GM12873 (cell line): ENCODE measurements around the gene LTBP1.

ENCODE experiments used
- CTCF ChIP-seq: IDR thresholded peaks from 2 replicates; pipeline ENCODE4 v1.5.1; 2012; ENCODE audit warnings: low read depth, mild to moderate bottlenecking, moderate library complexity, low read length, control low read depth; ENCODE audit not compliant: insufficient read depth; ENCODE audit errors: missing control alignments

Gene LTBP1

GRCh38 chr2:33141476-33141875 is 194.7 kb downstream of the LTBP1 start:
- TF ChIP-seq CTCF, result no peak

DNA sequence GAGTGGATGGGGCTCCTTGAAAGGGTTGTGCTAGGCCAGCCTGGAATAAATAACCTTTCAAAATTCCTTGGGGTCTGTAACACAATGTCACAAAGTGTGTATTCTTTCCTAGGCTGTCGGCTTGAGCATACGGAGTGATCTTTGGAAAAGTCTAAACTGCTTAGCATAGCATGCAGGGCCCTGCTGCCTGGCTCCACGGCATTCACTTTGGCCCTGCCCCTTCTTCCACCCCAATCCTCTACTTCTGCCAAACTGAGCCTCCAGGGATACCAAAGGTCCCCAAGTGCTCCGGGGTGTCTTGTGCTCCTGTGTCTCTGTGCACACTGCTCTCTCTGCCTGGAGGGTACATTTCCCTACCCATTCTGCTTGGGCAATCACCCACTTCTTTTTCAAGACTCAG is 196.1 kb downstream of the LTBP1 start:
- no peak for TF ChIP-seq CTCF

DNA sequence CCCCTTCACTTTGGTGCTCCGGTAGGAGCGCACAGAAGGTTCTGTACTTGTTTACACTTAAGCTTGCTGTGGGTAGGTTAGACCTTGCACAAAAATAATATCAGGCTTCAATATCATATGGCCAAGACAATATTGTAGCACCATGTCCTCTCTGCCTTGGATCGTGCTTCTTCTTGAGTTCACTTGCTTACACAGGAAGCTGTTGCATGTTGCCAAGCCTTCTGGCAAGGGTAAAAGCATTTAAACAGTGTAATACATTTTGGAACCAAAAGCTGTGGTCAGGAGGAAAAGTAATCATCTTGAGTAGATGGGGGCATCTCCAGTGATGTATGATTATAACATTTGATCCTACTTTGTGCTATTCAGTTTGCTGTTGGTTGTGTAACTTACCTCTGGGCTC is 197.5 kb downstream of the LTBP1 start:
- no peak for TF ChIP-seq CTCF

GRCh38 chr2:33145459-33145858 is 198.7 kb downstream of the LTBP1 start:
- TF ChIP-seq CTCF, result no peak

DNA sequence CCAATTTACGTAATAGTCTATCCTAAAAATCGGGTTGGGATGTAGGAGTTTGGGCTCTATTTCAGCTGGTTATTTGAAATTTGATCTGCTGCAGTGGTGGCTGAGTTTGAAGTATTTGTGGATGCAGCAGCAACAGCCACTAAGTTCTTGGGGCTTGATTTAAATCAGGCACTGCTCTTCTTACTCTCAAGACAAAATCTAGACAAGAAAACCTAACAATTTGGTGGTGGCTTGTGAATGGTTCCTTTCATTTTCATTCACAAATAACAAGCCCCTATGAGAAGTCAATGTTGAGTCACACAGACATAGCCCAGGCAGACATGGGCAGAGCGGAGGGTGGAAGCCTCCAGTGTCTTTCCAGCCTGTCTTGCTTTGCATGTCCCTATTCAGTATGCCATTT is 199.3 kb downstream of the LTBP1 start:
- TF ChIP-seq CTCF, result no peak

DNA sequence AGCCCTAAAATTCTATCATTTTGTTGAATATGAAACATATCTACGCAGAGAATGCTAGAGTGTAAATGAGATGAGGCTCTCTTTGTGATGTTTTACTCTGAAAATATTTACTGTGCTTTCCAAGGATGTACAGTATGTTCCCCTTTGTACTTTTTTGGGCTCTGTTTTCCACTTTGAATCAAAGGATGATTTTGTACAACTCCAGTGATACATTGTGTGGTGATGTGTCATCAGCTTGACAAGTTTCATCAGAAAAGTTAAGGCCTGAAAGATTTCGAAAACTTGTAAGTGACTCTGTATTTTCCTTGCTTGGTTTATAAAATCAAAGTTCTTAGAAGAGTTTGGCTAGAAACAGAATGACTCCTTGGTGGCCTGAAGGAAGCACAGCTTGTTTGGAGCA is 206.3 kb downstream of the LTBP1 start:
- TF ChIP-seq CTCF, result no peak

GRCh38 chr2:33158482-33159003 is 211.8 kb downstream of the LTBP1 start:
- TF ChIP-seq CTCF, result no peak
